Brain pericyte (primary cell): ENCODE data around the gene FGF2.

Experiments used
- DNase-seq: peaks from one replicate; pipeline ENCODE4 v3.0.0-alpha.2; 2012; ENCODE audit warnings: low read depth, low spot score

FGF2 gene

DNA sequence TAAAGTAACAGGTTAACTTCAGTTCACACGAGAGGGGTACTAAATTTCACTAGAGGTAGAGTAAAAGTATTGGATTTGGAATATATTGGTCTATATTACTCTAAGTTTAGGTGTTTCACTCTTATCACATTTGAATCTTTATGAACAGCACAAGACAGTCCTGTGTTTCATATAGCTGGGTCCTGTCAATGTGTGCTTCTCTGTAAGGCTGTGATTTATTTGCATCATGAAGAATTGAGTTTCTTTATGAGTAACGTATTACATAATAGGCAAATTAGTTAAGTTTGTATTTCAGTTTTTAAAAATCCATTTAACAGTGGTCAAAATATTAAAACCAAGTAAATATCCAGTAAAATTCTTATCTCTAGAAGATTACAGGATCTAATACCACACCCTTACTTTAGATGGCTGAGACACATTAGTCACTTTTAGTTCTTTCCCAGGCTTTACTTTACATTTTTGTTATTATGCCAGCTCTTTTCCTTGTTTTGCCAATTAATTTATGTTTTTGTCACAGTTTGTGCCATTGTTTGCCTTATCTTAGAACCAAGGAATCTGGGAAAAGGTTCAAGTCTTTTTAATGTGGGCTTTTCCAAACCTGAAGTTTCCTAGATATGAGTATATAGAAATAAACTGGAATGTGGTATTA, 63.6 kb downstream of the FGF2 start:
- DNase-seq: no peak

- DNase-seq: no peak
Measured at GRCh38 chr4:122894827-122895226, 68.2 kb downstream of the FGF2 start.

- DNase-seq: no peak
Measured at GRCh38 chr4:122895336-122895995, 68.8 kb downstream of the FGF2 start.

DNA sequence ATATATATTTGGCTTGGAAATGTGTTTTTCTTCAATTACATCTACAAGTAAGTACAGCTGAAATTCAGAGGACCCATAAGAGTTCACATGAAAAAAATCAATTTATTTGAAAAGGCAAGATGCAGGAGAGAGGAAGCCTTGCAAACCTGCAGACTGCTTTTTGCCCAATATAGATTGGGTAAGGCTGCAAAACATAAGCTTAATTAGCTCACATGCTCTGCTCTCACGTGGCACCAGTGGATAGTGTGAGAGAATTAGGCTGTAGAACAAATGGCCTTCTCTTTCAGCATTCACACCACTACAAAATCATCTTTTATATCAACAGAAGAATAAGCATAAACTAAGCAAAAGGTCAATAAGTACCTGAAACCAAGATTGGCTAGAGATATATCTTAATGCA, 69.6 kb downstream of the FGF2 start:
- no peak for DNase-seq

GRCh38 chr4:122898370-122899150, 71.9 kb downstream of the FGF2 start:
- DNase-seq: no peak

- no peak for DNase-seq
Measured at GRCh38 chr4:122899682-122900081, 73.1 kb downstream of the FGF2 start.

- DNase-seq: no peak
Measured at GRCh38 chr4:122900314-122900713, 73.7 kb downstream of the FGF2 start.

GRCh38 chr4:122901247-122902010, 74.8 kb downstream of the FGF2 start:
- DNase-seq: no peak

GRCh38 chr4:122903766-122904288, 77.2 kb downstream of the FGF2 start:
- no peak for DNase-seq

GRCh38 chr4:122906859-122907305, 80.3 kb downstream of the FGF2 start:
- DNase-seq: no peak

DNA sequence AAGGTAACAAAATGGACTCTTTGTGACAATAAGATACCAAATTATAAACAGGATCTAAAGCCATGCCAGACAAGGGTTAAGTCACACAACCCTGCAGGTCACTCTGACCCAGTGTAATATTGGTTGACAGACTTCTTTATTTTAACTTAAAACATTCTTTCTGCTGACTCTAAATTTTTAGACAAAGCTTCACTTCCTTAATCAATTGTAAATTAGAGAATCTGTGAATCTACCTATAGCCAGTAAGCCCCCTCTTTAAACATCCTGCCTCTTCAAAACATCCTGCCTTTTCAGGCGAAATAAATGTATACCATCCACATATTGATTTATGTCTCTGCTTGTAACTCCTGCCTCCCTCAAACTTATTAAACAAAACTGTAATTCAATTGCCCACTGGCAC, 81.6 kb downstream of the FGF2 start:
- DNase-seq: no peak

DNA sequence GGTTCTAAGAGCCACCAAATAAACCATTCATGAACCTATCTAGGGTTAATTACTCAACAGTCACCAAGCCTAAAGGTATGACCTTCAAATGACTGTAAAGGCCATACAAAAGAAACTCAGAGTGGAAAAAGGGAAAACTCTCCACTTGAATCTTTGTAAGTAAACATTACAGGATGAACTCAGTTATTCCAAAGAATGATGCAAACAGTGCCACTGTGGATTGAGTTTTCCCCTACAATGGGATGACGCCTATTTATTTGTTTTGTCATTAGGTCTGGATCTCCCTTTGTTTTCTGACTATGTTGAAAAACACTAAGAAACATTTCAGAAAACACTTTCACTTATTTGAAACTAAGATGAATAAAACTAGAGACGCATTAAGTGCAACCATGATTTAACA, 83.1 kb downstream of the FGF2 start:
- DNase-seq: no peak

DNA sequence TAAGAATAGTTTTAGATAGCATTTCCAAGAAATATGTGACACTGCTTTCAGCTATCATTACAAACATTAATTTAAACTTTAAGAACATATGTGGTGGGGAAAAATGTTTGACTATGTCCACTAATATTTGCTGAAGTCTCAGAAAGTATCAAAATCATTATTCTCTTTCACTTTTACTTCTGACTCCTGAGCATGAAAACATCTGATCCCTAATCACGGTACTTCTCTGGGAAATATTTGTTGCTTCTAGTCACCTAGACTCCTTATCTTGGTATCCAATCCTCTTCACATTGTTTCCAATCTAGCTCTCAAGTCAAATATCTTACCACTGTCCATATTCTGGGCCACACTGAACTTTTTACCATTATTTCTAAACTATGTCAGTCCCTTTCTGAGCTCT, 85.0 kb downstream of the FGF2 start:
- no peak for DNase-seq

DNA sequence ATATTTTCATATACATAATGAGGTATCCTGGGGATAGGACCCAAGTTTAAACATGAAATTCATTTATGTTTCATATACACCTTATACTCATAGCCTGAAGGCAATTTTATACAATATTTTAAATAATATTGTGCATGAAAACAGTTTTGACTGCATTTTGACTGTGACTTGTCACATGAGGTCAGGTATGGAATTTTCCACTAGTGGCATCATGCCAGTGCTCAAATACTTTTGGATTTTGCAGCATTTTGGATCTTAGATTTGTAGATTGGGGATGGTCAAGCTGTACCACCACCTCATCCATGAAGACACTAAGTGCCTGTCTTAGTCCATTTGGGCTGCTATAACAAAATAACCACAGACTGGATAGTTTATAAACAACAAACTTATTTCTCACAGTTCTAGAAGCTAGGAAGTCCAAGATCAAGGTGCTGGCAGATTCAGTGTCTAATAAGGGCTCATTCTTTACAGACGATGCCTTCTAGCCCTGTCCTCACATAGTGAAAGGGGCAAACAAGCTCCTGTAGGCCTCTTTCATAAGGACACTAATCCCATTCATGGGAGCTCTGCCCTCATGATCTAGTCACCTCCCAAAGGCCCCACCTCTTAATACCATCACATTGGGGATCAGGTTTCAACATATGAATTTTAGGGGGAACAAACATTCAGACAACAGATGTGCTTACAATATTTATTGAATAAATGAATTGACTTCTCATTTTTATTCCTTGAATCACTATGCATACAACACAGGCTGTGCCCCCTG, 86.4 kb downstream of the FGF2 start:
- no peak for DNase-seq

DNA sequence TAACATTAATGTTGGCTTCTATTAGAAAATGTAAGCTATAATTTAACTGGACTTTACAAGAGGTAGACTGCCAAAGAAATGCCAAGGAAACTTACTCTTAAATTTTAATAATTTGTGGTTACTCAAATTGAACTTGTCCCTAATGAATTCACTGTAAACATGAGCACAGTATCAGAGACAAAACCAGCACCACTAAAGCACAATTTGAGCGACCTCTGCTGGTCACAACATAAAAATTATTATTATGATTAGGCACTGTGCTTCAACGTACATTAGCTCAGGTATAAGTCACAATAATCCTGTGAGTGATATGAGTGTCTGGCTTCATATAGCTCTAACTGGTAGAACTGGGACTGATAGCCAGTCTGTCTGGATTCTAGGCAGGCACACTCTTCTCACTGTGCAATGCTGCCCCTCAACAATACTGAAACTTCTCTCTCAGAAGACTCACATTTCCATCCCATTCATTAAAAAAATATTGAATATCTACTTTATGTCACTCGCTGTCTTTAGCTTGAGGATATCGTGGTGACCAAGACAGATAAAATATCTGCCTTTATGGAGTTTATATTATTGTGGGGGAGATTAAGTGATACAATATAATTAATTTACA, 87.8 kb downstream of the FGF2 start:
- no peak for DNase-seq

- DNase-seq: no peak
Measured at GRCh38 chr4:122914938-122915337, 88.3 kb downstream of the FGF2 start.

GRCh38 chr4:122917731-122918130, 91.1 kb downstream of the FGF2 start:
- no peak for DNase-seq

DNA sequence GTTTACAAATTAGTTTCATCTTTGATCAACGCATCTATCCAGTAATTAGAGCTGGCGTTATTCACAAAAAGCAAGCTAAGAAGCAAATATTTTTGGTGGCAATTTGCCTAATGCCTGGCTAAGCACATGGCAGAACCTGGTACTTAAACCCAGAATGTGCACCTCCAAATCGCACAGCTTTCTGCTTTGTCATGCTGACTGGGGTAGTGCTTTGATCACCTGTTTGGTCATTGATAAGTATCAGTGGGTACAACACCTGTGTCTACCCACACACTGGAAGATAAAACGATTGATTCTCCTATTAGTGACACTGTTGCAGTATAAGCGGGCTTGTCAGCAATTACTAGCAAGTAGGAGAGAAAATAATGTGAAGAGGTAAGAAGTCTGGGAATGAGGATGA, 93.8 kb downstream of the FGF2 start:
- DNase-seq: no peak

- no peak for DNase-seq
Measured at GRCh38 chr4:122921300-122921699, 94.7 kb downstream of the FGF2 start.
